Measurements from ENCODE around the gene MRPS31.

GRCh38 chr13:40809471-40809870, 38.5 kb upstream of the MRPS31 start:
- TF ChIP-seq CTCF (IDR thresholded peaks at IDR 0.05) (no peak), POLR2A (IDR thresholded peaks at IDR 0.05) (no peak)

Measured in prostate gland (tissue), 2 donors.